GM18498 (cell line): ENCODE data around the gene PIGW.

Experiments used
- ATAC-seq: cut with Tn5 transposase; IDR thresholded peaks from one replicate; pipeline ENCODE4 v1.9.1; 2021; ENCODE audit warnings: mild to moderate bottlenecking, moderate library complexity; ENCODE audit not compliant: unreplicated experiment

Gene PIGW

GRCh38 chr17:36545077-36545464 is 10.3 kb downstream of the PIGW start:
- peak; percentile 42 for ATAC-seq

DNA sequence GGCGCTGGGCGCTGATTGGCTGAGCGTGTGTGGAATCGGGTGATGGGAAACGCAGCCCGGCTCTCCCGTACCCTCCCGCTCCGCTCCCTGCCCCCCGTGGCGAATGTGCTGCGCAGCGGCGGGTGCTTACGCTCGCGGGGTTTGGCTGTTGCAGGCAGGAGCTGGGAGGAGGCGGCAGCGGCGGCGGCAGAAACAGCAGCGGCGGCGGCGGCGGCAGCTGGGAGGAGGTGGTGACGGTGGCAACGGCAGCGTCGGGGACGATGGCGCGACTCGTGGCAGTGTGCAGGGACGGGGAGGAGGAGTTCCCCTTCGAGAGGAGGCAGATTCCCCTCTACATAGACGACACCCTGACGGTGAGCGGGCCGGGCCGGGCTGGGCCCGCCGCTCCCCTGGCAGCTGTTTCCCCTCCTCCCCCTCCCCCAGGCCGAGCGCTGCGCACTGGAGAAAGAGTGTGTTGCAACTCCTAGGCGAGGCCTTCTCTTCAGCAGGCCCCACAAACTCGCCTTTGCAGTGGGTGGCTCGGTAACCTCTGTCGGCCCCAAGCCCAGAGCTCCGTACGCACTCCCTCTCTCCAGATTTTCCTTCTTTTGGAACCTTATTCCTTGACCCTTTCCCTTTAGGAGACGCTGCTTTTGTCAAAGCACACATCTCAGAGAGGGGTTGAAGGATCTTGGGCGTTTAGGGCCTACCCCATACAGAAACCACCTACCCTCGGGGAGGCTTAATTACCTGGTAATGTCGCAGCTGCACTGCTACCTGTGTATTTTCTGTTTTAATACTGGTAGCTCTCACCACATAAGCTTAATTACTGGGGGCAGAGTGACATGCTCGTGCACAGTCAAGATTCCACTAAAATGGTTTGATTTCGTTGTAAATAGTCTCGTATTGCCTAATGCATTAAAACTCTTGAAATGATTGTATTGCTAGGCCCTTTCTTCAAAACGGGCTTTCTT is 11.0 kb downstream of the PIGW start:
- ATAC-seq = peak; percentile 68

DNA sequence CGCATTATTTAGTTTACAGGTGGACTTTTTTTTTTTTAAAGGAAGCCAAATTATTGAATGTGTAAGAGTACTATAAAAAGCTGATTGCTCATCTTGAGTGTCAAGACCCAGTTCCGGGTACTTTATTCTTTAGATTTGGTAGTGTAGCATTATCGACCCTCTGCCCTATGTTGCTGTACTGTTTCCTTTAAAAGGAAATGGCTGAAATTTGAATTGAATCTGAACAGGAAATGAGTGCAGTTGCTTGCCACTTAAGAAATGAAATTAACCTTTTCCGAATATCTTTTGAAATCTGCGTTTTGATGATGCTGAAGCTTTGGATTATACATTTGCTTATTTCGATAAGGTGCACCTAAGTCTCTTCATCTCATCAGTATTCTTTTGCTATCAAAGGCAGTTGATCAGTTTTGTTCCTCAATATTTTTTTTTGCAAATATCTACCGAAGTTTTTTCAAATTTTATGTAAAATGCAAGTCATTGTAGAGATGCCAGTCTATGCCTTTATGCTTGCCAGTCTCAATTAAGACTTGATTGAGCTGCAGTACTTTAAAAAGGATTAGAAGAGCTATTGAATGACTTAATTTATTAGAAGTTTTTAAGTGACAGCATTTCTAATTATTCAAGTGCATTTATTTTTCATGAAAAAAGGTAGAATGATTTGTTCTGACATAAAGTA is 11.8 kb downstream of the PIGW start:
- no peak for ATAC-seq

GRCh38 chr17:36547776-36548175 is 13.0 kb downstream of the PIGW start:
- no peak for ATAC-seq

DNA sequence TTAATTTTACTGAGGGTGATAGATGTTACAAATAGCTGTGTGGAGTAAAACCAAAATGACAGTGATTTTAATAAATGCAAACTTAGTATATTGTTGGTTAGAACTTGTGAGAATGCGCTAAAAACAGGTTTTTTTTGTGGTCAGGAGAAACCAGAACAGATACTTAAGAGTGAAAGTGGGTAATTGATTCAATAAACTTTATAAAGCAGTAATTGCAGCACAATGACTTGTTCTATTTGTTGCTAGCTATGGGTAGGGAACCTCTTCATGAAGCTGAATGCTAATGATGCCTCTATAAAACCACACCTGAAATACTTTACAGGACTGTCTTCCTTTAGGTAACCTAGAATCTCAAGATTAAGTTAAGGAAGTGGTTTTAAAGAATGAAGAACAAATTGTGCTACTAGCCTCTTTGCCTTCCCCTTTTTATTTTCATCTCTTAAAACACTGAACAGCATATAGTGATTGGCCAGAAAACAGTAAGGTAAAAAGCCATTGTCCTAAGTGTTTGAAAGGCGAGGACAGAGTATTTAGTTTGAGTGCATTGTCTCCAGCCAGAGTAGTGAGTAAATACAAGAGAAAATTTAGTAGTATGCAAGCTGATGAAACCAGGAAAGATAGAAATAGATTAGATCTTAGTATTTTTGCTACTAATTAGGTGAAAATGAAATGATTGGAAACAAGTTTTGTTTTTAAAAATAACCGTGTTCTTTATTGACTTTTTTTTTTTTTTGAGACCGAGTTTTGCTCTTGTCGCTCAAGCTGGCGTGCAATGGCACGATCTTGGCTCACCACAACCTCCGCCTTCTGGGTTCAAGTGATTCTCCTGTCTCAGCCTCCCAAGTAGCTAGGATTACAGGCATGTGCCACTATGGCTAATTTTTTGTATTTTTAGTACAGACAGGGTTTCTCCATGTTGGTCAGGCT is 16.0 kb downstream of the PIGW start:
- ATAC-seq = no peak

DNA sequence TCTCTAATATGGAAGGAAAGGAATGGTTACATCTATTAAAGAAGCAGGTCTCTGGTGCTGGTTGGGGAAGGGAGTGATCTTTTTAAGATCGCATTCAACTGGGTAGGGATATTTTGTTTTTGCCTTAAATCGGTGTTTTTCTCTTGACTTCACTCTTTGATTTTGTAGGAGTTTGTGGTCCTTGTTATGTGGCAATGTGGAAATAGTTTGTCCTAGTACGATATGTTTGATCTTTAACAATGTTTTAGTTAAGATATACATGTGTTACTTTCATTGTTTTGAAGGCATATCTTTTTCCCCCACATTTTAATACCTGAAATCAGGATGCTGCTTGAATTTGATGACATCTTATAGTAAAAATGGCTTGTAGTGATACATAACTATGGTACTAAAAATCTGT is 18.7 kb downstream of the PIGW start:
- no peak for ATAC-seq

DNA sequence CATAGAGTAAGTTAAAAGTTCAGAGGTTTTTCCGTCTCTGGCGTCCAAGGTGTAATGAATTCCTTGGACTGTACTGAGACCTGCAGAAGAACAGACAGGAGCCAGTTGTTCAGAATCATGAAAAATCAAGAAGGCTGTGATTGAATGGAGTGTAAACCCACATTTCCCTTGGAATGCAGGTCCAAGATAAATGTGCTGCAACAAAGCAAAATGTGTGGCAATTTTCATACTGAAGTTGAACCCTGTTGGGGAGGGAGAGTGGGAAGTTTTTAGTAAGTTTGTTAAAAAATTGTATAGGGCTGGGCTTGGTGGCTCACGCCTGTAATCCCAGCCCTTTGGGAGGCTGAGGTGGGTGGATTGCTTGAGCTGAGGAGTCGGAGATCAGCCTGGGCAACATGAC is 31.3 kb downstream of the PIGW start:
- ATAC-seq = no peak

DNA sequence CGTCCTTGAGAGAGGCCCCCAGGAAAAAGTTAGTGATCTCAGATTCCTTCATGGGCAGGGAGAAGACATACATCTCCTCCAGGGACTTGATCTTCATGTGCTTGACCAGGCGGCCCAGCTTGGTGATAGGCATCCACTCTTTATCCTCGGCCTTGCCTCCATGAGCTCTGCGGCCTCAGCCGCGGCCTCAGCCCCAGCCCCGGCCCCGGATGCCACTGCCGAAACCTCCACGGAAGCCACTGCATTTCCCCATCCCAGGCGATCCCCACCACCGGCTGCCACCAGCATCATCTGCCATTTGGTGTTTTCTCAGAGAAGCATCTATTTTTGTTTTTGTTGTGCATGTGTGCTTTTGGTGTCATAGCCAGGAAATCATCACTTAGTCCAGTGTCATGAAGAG is 40.2 kb downstream of the PIGW start:
- ATAC-seq = no peak

GRCh38 chr17:36576793-36577192 is 42.0 kb downstream of the PIGW start:
- no peak for ATAC-seq

DNA sequence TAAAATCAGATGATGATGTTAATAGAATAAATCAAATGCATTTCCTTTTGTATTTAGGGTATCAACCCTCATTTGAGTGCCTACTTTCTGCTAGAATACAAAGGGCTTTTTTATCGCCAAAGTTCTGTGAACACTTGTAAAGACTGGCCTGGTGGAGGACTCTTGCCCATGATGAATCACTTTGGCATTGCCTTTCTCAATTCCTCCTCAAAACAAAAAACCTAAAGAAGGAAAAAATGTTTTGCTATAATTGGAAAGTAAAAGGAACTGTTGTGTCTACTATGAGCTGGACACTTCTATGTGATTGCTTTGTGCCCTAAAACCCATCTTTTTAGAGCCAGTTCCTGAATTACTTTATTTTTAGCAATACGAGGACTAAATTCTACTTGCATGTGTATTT is 43.9 kb downstream of the PIGW start:
- no peak for ATAC-seq

DNA sequence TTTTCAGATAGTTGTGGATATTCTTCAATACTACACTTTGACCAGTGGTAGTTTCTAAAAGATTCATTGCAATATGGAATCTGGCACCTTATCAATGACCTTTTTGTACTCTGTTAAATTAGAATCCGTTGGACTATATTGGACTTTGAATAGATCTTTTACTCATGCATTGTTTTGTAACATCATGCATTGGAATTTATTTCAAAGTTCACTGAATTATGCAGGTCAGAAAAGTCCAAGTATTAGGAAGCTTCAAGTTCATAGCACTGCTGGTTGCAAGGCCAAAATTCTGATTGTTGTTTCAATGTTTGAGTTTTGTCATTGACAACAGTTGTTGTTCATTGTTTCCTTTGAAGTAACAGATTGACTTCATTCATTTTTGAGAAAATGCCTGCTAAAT is 49.0 kb downstream of the PIGW start:
- no peak for ATAC-seq

DNA sequence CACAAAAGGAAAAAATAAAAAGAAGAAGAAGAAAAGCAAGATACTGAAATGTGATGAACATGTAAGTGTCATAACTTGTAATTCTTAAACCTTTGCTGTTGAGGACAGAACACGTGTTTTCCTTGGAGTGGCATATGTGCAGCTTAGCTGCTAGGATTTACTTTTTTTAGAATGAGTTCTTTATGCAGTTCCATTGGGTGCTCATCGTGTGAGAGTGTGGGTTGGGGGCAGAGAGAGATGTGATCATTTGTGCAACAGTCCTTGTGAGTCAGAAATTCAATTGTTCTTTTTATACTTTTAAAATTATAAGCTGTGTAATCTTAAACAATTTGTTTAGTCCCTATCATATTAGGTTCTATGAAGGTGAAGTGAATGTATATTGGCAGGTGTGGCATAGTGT is 51.4 kb downstream of the PIGW start:
- ATAC-seq = no peak
